RPMI8226 (cell line): ENCODE measurements around the gene ADAMTSL4.

Source experiments
- DNase-seq: peaks from one replicate; pipeline ENCODE4 v3.0.0-alpha.2; 2015

Gene ADAMTSL4

DNA sequence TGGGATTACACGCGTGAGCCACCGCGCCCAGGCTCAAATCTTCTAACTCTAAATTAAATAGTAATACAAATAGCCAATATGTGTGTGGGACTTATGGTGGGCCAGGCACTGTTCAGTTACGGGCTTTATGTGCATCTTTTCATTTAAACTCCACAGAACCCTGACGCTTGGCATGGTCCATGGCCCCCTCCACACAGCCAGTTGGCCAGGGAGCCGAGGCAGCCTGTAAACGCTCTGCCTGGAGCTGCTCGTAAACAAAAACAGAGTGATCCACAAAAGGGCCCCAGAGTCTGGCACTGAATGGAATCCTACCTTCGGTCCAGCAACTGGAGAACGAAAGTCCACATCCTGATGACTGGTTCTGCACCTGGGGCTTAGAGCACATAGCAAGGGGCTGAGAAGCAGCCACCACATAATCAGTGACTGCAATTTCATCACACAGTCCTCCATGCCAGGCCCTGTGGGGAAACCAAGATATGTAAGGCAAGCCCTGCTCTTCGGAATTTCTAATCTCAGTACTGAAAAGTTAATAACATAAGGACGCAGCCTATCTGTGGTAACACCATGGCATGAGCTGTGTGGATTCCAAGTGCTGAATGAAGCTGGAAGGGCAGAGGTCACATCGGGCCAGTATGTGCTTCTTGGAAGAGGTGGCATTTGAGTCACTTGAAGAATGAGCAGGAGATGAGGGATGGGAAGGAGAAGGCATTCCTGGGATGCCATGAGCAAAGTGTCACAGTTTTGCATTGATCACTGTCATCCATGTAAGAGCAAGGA, 13.5 kb upstream of the ADAMTSL4 start:
- DNase-seq, result no peak

DNA sequence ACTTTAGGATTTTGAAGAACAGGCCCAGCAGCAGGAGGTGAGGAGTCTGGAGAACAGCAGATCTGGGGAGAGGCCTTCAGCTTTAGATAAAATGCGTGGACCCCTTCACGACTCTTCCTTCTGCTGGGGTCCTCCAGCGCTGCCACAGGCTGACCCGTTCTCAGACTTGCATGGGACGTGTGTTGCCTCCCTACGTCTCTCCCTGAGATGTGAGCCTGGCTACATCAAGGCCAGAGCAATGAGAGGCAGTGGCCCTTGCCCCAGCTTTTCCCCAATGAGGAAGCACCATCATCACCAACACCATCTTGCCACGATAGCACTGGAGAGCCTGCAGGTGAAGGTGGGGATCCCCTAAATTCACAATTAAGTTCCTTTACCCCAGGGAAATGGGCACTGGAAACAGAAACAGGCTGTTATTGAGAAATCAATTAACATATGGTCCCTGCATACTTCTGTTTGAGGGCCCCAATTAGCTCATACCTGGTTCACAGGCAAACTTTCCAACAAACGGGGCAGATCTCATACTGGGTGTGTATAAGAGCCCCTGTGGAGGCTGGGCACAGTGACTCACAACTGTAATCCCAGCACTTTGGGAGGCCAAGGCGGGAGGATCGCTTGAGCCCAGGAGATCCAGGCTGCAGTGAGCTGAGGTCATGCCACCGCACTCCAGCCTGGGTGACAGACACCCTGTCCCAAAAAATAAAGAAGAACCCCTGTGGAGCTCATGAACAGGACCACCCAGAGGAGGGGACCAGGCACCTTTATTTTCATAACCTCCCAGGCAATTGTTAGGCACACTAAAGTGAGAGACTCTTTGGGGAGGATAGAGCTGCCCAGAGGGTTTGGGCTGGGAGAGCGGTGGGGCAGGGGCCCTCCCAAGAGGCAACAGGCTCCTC, 12.1 kb upstream of the ADAMTSL4 start:
- DNase-seq, result no peak

DNA sequence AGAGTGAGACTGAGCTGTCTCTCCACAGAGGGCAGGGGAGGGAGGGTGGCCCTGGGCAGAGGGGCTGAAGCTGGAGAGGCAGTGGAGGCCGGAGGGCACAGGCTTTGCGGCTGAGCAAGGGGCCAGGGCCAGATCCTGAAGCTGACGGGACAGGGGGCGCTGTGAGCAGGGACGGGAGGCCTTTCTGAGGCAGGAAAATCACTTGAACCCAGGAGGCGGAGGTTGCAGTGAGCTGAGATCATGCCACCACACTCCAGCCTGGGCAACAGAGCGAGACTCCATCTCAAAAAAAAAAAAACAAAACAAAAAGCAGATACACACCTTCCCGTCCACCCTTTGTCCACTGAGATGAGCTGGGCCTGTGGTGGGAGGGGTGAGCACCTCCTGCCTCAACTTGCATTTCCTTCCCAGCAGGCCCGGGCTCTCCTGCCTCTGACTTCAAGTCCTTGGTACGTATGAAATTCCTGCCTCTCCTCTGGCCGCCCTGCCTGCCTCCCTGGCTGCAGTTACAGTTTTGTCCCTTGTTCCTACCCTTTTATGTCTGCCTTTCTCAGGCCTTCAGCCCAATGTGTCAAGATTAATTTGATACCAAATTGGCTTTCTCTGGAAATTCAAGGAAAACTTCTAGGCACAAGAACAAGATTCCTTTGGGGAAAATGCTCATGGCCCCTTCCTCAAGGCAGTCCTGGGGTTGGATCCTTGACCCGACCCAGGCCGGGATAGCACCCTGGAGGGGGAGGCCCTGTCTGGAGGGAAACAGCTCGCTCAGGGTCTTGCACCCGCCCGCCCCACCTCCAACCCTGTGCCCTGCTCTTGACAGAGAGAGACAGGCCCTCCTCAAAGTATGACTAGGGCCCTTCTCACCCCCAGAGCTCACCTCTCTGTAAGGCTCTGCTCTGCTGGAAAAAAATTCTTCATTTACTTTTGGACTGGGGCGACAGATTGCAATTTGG, 11.2 kb upstream of the ADAMTSL4 start:
- DNase-seq, result no peak

DNA sequence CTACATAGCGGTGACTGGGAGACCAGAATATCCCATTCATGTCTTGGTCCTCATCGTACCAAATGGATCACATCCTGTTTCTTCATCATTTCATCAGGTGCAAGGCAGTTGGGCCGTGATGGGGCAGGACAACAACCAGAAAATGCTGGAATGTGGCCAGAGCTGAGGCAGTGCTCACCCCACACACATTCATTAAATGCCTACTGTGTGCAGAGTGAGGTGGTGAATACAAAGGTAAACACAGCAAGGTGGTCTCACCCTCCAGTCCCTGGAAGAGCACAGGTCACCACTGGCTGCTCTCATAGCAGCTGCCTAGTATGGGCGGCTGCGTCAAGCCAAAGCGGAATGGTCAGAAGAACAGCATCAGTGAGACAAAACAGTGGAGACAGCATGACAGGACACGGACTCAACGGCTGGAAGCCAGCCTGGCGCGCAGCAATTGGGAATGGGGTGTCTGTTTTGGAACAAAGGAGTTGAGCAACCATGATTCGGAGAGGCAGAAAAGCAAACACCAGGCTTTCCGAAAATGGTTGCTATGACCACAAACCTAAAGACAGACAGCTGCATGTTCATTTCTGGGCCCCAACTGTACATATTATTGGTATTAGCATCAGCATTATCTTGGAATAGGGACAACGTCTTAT, 5.6 kb upstream of the ADAMTSL4 start:
- DNase-seq, result no peak

DNA sequence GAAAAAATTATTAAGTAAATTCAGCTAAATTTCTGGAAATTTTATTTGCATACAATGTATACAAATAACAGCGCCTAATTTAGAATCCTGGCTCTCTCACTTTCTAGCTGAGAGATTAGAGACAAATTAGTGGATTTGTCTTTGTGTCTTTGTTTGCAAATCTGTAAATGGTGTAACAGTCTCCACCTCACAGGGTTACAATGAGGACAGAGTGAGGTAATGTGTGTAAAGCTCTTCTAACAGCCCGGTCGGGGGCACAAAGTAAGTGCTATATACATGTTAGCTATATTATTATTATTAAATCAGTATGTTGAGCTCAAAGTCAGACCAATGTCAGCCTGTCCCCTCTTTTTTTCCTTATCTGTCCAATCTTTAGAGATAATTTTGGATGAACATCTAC, 5.0 kb upstream of the ADAMTSL4 start:
- no peak for DNase-seq

DNA sequence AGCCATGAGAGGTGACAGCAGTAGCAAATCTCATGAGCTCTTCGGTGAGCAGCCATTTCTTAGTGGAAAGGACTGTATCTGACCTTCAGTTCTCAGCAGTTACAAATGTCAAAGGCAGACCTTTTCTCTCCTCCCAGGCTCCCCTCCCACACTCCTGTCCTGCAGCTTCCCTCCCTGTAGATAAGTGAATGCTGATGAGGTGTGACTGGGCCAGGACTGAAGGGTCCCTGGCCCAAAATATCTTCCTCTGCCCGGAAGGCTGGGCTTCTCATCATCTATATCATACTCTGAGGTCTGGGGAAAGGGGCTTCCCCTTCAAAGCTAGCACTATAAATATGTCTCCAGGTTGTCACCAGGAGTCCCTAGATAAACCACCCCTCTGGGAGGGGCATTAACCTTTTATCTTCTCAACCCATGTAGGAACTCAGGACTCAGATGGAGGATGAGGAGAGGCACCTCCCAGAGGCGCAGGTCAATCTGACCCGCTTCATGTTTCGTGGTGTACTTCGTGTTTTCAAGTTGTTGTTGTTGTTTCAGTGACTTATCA, 3.6 kb upstream of the ADAMTSL4 start:
- no peak for DNase-seq

DNA sequence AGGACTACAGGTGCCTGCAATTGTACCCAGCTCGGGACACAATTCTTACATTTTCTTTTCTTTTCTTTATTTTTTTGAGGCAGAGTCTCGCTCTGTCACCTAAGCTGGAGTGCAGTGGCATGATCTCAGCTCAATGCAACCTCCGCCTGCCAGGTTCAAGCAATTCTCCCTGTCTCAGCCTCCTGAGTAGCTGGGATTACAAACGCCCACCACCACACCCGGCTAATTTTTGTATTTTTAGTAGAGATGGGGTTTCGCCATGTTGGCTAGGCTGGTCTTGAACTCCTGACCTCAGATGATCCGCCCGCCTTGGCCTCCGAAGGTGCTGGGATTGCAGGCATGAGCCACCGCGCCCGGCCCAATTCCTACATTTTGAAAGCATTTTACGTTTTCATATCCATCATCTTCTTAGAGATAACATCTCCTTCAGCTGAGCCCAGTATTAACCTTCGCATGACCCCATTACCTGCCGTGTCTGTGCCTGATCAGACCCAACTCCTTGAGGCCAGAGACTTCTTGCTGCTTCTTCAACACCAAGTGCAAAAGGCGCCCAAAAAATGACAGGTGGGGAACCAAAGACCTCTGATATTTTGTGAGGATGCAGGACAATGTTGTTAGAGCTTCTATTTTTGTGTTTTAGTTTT, 2.8 kb upstream of the ADAMTSL4 start:
- DNase-seq, result no peak

DNA sequence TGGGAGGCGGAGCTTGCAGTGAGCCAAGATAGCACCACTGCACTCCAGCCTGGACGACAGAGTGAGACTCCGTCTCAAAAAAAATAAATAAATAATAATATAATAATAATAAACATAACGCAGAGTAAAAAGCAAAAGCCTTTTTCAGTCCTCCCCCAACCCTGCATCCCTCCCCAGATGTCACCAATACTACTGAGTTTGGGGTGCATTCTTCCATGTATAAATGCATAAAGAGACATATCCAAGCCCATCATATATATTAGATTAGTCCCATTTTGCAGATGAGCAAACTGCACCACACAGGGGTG, 930 bp upstream of the ADAMTSL4 start:
- DNase-seq, result no peak

DNA sequence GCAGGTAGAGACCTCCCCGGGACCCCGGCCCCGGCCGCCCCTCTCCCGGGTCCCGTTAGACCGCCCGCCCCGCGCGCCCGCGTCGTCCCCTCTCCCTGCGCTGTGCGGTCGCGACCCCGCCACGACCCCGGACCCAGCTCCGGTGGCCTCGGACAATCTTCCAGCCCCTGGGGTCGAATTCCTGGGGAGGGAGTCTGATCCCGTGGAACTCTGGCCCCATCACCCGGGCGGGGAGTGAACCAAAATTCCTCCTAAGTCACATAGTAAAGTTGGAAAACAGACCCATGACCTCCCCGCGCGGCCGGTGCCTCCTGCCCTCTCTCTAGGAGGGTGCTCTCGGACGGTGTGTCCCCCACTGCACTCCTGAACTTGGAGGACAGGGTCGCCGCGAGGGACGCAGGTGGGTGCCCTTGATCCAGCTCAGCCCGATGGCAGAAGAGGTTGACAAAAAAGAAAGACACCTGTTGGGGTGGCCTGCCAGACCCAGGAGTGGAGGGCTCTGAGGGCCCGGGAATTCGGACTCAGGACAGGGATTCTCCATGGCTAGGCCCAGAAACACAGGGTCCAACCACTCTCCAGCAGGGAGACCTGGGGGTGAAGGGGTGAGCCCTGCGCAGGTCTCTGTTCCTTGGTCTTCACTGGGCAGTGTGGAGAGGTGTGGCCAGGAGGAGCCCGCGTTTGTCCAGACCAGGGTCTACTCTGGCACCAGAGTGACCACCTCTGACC, 451 bp downstream of the ADAMTSL4 start:
- DNase-seq, result no peak

DNA sequence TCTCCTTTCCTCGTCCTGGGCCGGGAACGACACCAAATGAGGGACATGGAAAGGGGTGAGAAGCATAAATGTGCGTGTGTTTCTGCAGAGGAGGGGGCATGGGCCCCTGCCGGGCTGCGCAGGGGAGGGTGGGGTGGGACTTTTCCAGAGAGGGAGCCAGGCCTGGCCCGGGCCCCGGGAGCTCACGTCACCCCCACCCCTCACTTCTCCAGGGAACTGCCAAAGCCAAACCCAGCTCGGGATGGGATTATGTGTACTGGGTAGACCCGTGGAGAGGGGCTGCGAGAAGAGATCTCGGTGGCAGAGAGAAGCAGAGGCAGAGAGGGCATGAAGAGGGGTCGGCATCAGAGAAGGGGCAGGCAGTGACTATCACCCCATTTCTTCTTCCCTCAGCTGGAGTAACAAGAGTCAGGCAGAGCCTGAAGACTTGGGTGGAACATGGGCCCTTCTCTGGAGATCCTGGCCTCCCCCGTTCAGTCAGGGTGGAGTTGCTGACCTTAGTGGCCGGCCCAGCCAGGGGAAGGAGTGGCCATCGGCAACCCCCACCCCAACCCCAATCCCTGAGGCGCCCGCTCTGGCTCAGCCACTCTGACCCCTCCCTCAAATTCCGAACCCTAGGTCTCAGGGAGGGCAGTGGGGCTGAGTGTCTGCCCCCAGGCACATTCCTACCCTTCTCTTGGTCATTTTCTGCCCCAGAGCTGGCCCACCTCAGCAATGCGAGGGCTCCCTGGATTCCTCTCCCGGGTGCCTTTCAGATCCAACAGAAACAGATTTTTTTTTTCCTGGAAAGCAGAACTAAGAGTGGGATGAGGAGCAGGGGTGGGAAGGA, 1.2 kb downstream of the ADAMTSL4 start:
- no peak for DNase-seq

DNA sequence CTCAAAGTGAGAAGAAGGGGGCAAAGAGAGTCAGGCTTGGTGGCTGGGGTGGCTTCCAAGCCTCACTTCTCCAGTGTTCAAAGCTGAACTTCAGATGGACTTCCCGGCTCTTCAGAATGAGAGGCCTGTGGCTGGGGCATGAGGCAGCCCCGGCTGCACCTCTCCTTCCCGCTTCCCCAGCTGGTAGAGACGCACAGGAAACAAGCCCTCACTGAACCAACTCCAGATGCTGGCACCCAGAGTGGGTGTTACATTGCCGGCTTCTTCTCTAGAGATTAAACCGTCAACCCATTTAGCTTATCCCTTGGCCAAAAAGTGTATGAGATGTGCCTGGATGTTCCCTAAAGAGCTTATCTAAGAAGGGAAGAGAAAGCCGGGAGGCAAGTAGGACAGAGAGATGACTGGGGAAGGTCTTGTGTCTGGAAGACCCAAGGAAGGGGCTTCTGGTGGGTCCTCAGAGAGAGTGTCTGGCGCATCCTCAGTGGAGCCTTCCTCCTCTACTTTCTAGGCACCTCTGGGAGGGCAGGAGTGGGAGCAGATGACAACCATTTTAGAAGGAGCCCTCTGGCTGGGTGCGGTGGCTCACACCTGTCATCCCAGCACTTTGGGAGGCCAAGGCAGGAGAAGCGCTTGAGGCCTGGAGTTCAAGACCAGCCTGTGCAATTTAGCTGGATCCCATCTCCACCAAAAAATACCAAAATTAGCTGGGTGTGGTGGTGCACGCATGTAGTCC, 2.0 kb downstream of the ADAMTSL4 start:
- DNase-seq, result peak; percentile 2

DNA sequence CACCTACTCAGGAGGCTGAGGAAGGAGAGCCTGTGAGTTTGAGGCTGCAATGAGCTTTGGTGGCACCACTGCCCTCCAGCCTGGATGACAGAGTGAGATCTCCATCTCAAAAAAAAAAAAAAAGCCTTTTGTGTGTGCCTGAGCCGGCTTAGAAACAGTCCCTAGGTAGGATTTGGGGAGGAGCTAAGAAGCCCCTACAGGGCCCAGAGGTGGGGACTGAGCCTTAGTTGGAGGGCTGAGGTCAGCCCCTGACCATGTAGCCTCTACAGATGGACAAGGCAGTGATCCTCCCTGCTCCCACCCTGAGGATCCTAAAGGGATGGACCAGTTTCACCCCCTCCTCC, 2.5 kb downstream of the ADAMTSL4 start:
- no peak for DNase-seq

DNA sequence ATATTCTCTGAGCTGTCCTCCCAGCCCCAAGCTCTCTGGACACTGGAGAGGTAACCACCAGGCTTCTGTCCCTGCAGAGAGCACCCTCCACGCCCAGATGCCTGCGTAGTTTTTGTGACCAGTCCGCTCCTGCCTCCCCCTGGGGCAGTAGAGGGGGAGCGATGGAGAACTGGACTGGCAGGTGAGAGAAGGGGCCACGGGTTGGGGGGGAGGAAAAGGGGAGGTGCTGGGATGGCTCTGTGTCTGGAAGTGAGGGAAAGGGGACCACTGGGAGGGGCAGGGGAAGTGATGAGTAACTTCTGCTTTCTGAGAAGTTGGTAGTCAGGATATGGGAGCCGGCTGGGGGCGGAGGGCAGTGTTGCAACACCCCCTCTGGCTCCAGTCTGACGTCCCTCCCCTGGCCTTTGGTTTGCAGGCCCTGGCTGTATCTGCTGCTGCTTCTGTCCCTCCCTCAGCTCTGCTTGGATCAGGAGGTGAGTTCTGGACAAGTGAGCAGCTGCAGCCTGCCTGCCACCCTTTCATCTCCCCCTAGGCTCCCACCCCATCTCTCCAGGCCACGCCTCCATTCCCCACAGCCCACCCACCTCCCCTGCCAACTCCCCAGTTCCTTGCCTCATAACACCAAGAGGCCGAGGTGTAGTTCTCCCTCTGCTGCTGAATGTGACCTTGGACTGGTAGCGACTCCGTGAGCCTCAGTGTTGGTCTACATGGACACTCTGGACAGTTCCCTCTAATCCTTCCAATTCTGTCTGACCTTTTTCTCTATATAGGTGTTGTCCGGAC, 3.1 kb downstream of the ADAMTSL4 start:
- peak; percentile 35 for DNase-seq

DNA sequence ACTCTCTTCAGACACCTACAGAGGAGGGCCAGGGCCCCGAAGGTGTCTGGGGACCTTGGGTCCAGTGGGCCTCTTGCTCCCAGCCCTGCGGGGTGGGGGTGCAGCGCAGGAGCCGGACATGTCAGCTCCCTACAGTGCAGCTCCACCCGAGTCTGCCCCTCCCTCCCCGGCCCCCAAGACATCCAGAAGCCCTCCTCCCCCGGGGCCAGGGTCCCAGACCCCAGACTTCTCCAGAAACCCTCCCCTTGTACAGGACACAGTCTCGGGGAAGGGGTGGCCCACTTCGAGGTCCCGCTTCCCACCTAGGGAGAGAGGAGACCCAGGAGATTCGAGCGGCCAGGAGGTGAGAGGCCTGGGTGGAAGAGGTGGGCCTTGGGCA, 3.7 kb downstream of the ADAMTSL4 start:
- DNase-seq, result no peak

DNA sequence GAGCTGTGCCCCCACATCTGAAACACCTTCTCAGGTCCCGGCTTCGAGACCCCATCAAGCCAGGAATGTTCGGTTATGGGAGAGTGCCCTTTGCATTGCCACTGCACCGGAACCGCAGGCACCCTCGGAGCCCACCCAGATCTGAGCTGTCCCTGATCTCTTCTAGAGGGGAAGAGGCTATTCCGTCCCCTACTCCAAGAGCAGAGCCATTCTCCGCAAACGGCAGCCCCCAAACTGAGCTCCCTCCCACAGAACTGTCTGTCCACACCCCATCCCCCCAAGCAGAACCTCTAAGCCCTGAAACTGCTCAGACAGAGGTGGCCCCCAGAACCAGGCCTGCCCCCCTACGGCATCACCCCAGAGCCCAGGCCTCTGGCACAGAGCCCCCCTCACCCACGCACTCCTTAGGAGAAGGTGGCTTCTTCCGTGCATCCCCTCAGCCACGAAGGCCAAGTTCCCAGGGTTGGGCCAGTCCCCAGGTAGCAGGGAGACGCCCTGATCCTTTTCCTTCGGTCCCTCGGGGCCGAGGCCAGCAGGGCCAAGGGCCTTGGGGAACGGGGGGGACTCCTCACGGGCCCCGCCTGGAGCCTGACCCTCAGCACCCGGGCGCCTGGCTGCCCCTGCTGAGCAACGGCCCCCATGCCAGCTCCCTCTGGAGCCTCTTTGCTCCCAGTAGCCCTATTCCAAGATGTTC, 4.3 kb downstream of the ADAMTSL4 start:
- no peak for DNase-seq

DNA sequence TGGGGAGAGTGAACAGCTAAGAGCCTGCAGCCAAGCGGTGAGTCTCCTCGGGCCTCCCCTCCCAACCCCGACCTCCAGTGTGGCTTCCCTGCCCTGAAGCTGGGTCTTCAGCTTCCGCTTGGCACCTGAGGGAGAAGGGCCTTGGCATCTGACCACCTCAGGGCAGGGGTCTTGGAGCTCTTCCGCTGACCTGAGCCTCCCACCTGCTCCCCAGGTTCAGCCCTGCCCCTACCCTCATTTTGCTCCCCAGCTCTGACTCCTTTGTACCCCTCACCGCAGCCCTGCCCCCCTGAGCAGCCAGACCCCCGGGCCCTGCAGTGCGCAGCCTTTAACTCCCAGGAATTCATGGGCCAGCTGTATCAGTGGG, 4.9 kb downstream of the ADAMTSL4 start:
- DNase-seq, result no peak

DNA sequence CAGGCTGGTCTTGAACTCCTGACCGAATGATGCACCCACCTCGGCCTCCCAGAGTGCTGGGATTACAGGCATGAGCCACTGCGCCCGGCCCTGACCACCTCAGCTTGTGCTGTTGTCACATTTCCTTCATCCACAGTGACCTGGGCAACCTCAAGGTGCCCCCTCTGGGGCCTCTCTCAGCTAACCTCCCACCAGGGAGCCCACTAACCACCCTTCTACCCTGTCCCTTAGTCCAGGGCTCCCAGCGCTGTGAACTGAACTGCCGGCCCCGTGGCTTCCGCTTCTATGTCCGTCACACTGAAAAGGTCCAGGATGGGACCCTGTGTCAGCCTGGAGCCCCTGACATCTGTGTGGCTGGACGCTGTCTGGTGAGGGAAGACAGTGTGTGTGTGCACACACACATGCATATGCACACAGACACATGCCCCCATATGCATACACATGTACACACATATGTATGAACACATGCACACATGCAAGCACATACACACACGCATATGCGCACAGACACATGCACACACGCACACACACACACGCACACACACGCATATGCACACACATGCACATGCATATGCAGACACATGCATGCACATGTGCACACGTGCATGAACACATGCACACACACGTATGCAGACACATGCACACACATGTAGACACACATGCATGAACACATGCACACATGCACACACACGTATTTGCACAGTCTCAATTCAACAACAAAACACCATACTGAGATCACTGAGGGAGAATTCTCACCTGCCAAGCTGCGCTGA, 6.2 kb downstream of the ADAMTSL4 start:
- no peak for DNase-seq
